Umbilical cord (tissue), 2 donors: ENCODE measurements around the gene NXPH4. TPM values are rescaled to one million over a fixed set of nuclear protein-coding genes. Genes with fewer than 3 reads are reported as not detected.

ENCODE experiments used
- DNase-seq: peaks from one replicate; pipeline ENCODE4 v3.0.0-alpha.2; 2015; ENCODE audit warnings: low spot score
- total RNA-seq: library from RNA; depleted of rRNA; stranded (reverse); fragments of >200 nt; gene quantifications from one replicate; pipeline ENCODE4 v1.2.3, GENCODE V29; 2014; ENCODE audit warnings: low replicate concordance; ENCODE audit not compliant: insufficient read depth

Gene NXPH4
- total RNA-seq, 1 donor from 2014 or later = not detected

- no peak for DNase-seq
Observed at GRCh38 chr12:57273516-57273915, 56.9 kb downstream of the NXPH4 start.

Other genes starting within 250 kb of the NXPH4 start
- gene ZBTB39, start 210.2 kb upstream of the NXPH4 start, total RNA-seq = 6.7 TPM
- 6.5 TPM for gene TAC3, start 200.3 kb upstream of the NXPH4 start, total RNA-seq
- 5.8 TPM for gene MYO1A, start 166.7 kb upstream of the NXPH4 start, total RNA-seq
- 7.5 TPM for gene NEMP1, start 138.0 kb upstream of the NXPH4 start, total RNA-seq
- gene NAB2, start 127.7 kb upstream of the NXPH4 start, total RNA-seq = 27.9 TPM
- 83.8 TPM for gene STAT6, start 105.4 kb upstream of the NXPH4 start, total RNA-seq
- 277 TPM for gene LRP1, start 88.3 kb upstream of the NXPH4 start, total RNA-seq
- gene LRP1-AS, start 69.2 kb upstream of the NXPH4 start, total RNA-seq = 1.2 TPM
- gene SHMT2, start 12.9 kb downstream of the NXPH4 start, total RNA-seq = 156 TPM
- gene STAC3, start 34.4 kb downstream of the NXPH4 start, total RNA-seq = not detected
- 3.9 TPM for gene R3HDM2, start 214.2 kb downstream of the NXPH4 start, total RNA-seq
- not detected for gene INHBC, start 218.0 kb downstream of the NXPH4 start, total RNA-seq
- gene INHBE, start 238.5 kb downstream of the NXPH4 start, total RNA-seq = 1.4 TPM
- 3.6 TPM for gene GLI1, start 243.0 kb downstream of the NXPH4 start, total RNA-seq